Measurements from ENCODE around the gene PTN. TPM values are rescaled to one million over a fixed set of nuclear protein-coding genes. Genes with fewer than 3 reads are reported as not detected.

Gene PTN
- total and polyA plus RNA-seq, 10 of the 15 experiments (the other 5 are each of a cell fraction or from before 2014, with no cell fraction given): 0.09 to 1.2 (median 0.13) TPM; not detected in 7

GRCh38 chr7:137254766-137255165 is 88.8 kb downstream of the PTN start (continued):
- no peak for TF ChIP-seq BCLAF1 (IDR thresholded peaks at IDR 0.05)
- no peak for TF ChIP-seq TCF3 (IDR thresholded peaks at IDR 0.05; ENCODE audit: borderline replicate concordance, insufficient read depth, low read depth, low read length)
- TF ChIP-seq CEBPZ (IDR thresholded peaks at IDR 0.05; ENCODE audit: low read depth, low read length): no peak

- Histone ChIP-seq H3K9ac (ENCODE audit: control insufficient read depth, insufficient read depth, low read length) (no peak overlapping the region), H3K36me3 (ENCODE audit: control insufficient read depth in 2 of 2, insufficient read depth in 2 of 2, low read length in 1 of 2) (no peaks in the 10 kb centered on the region), H2AFZ (ENCODE audit: control insufficient read depth, low read depth, low read length) (no peak overlapping the region), H3K9me3 (replicated peaks; ENCODE audit: control insufficient read depth, insufficient read depth, low read length) (no peaks in the 10 kb centered on the region), H3K4me2 (ENCODE audit: control insufficient read depth, insufficient read depth) (no peak overlapping the region), H3K27ac (ENCODE audit: control insufficient read depth, insufficient read depth) (no peak overlapping the region), H3K27me3 (replicated peaks in 1 of 2; ENCODE audit: control insufficient read depth in 2 of 2, insufficient read depth in 2 of 2, low read length in 1 of 2) (no peaks in the 10 kb centered on the region), H3K4me1 (ENCODE audit: control insufficient read depth, insufficient read depth, low read length) (no peaks in the 10 kb centered on the region), H3K4me3 (no peak overlapping the region), H3K79me2 (ENCODE audit: control insufficient read depth, insufficient read depth, low read length) (no peaks in the 10 kb centered on the region), H4K20me1 (ENCODE audit: control insufficient read depth, insufficient read depth) (no peaks in the 10 kb centered on the region)
- RAD21 ChIA-PET (ENCODE audit: unreplicated experiment): no interaction called here
- no peak for DNase-seq (ENCODE audit: low read depth, low spot score)
- 25% methylated on average over 2 of the region's 2 CpGs for WGBS (ENCODE audit: insufficient coverage, insufficient replicate concordance, low lambda C conversion rate, missing lambda C conversion rate)
- ATAC-seq: no peak
- intact Hi-C loops (cut with micrococcal nuclease; ENCODE audit: unreplicated experiment): no loop called here
- POLR2A ChIA-PET: no interaction called here
- BruUV-seq (replicated peaks): no TSS peak
- in situ Hi-C loops (cut with MboI): no loop called here
- SMC1A ChIA-PET (ENCODE audit: uncharacterized antibody, unreplicated experiment): interaction anchor here (0.6 kb wide), 1 partner anchor 48 kb away, joined by 3 read pairs; no protein-coding TSS in a partner anchor
- CTCF ChIA-PET: interaction anchor here (1.0 to 1.4 kb wide), 3 partner anchors 8 to 59 kb away, joined by 3 to 4 read pairs (median 3); no protein-coding TSS in a partner anchor
- FAIRE-seq: no peak
- no peak for TF ChIP-seq RB1 (IDR thresholded peaks at IDR 0.05; ENCODE audit: borderline replicate concordance)
- no peak for TF ChIP-seq SIX5 (IDR thresholded peaks at IDR 0.05; ENCODE audit: low read depth, low read length, severe bottlenecking)
- TF ChIP-seq EGR1 (IDR thresholded peaks at IDR 0.05; ENCODE audit: borderline replicate concordance in 1 of 2, low read depth in 2 of 2, low read length in 2 of 2): no peak
- no peak for TF ChIP-seq SKIL (IDR thresholded peaks at IDR 0.05; ENCODE audit: low read depth, poor library complexity, severe bottlenecking)
- TF ChIP-seq HDAC6 (IDR thresholded peaks at IDR 0.05; ENCODE audit: unreplicated experiment): no peak
- no peak for TF ChIP-seq NR2C1 (IDR thresholded peaks at IDR 0.05)
Measured at GRCh38 chr7:137245890-137246289, 97.6 kb downstream of the PTN start.
